Ascending aorta (tissue), 2 donors: Measurements from ENCODE around the gene COMMD9. TPM values are rescaled to one million over a fixed set of nuclear protein-coding genes. Genes with fewer than 3 reads are reported as not detected.

Experiments used
- DNase-seq, 2 donors: peaks; one replicate each; pipeline ENCODE4 v3.0.0-alpha.2; 2019; ENCODE audit warnings: low spot score in 2 of 2
- H3K27ac ChIP-seq, 2 donors: fragments of 200-600 bp; sonication (generic); one replicate each; pipeline ENCODE4 v1.5.1; 2016 to 2017; ENCODE audit warnings: mild to moderate bottlenecking in 1 of 2
- H3K27me3 ChIP-seq: fragments of 200-600 bp; sonication (generic); one replicate; pipeline ENCODE4 v1.5.1; 2017
- H3K36me3 ChIP-seq, 2 donors: fragments of 200-600 bp; sonication (generic); one replicate each; pipeline ENCODE4 v1.5.1; 2016
- H3K4me1 ChIP-seq, 2 donors: fragments of 200-600 bp; sonication (generic); one replicate each; pipeline ENCODE4 v1.5.1; 2016 to 2017; ENCODE audit warnings: mild to moderate bottlenecking in 1 of 2
- H3K4me3 ChIP-seq, 2 donors: fragments of 200-600 bp; sonication (generic); one replicate each; pipeline ENCODE4 v1.5.1; 2016 to 2017; ENCODE audit warnings: mild to moderate bottlenecking in 1 of 2
- H3K9me3 ChIP-seq, 2 donors: fragments of 200-600 bp; sonication (generic); one replicate each; pipeline ENCODE4 v1.5.1; 2016
- intact Hi-C: fragments of 100-400 bp; cut with DNase I; formaldehyde crosslinking; loops from one replicate; pipeline ENCODE4 v1.15.1; 2023
- total RNA-seq: library from RNA; depleted of rRNA; stranded (reverse); fragments of >200 nt; gene quantifications from one replicate; pipeline ENCODE4 v1.1.0, GENCODE V29; 2016
- TF ChIP-seq, protein P1 (sequence below), 3 experiments: fragments of 200-600 bp in 2 of 3; fragments of 450-650 bp in 1 of 3; sonication (generic) in 2 of 3; IDR thresholded peaks; one replicate each; pipeline ENCODE4 v1.5.1; 2016 to 2019; ENCODE audit warnings: antibody characterized with exemption in 3 of 3, mild to moderate bottlenecking in 1 of 3, moderate library complexity in 1 of 3

The COMMD9 gene
- total RNA-seq, 1 donor from 2014 or later = 69.2 TPM

DNA sequence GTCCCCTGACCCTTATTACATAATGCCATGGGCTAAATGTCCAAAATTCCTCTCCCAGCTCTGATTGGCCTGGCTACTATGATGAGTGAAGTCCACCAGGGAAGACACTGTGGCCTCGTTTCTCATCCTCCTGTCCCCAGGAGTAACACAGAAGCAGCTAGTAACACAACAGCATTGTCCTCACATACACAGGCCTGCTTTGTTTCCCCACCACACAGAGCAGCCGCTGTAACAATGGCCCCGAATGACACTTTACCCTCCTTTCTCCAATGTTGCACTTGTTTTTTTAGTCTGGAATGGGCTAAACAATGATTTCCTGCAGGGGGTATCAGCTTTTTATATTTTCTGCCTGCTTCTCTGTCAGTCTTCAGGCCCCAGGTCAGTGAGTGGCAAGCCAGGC, 6.7 kb upstream of the COMMD9 start, which contains the start of gene PRR5L:
Gene PRR5L (plus strand): TSS at position 363 of the 400 bp plus-strand sequence. CDS start 104,834 bp downstream, outside the sequence.
- Histone ChIP-seq H3K36me3 (no peaks in the 10 kb centered on the region), H3K27ac (no peak within 1 kb of the TSS), H3K4me1 (no peaks in the 10 kb centered on the region), H3K27me3 (no peaks in the 10 kb centered on the region), H3K9me3 (no peaks in the 10 kb centered on the region), H3K4me3 (no peak within 1 kb of the TSS)
- TF ChIP-seq, protein P1, sequence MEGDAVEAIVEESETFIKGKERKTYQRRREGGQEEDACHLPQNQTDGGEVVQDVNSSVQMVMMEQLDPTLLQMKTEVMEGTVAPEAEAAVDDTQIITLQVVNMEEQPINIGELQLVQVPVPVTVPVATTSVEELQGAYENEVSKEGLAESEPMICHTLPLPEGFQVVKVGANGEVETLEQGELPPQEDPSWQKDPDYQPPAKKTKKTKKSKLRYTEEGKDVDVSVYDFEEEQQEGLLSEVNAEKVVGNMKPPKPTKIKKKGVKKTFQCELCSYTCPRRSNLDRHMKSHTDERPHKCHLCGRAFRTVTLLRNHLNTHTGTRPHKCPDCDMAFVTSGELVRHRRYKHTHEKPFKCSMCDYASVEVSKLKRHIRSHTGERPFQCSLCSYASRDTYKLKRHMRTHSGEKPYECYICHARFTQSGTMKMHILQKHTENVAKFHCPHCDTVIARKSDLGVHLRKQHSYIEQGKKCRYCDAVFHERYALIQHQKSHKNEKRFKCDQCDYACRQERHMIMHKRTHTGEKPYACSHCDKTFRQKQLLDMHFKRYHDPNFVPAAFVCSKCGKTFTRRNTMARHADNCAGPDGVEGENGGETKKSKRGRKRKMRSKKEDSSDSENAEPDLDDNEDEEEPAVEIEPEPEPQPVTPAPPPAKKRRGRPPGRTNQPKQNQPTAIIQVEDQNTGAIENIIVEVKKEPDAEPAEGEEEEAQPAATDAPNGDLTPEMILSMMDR (IDR thresholded peaks at IDR 0.05) = no peak
- intact Hi-C loops = no loop called here
- DNase-seq = no peak

DNA sequence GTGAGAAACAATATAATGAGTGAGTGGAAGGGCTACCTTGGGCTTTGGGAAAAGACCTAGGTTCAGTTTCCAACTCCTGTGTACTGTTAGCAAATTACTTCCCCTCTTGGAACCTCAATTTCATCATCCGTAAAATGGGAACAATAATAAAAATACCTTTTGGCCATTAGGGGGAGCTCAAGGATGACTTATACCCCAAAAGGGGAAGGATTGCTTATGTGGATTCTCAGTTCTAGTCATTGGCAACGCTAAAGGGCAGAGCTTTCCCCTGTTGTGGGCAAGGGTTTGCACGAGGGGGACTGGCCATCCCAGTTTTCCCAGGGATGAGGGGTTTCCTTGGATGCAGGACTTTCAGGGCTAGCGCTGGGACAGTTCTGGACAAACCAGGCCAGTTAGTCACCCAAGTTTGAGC, 3.1 kb upstream of the COMMD9 start:
- Histone ChIP-seq H3K4me3 (no peak overlapping the region), H3K27ac (no peak overlapping the region), H3K27me3 (no peaks in the 10 kb centered on the region), H3K4me1 (peaks cover 5 to 8% of the 10 kb centered on the region in 2 donors), H3K9me3 (no peaks in the 10 kb centered on the region), H3K36me3 (no peaks in the 10 kb centered on the region)
- TF ChIP-seq, protein P1 (IDR thresholded peaks at IDR 0.05) = peak in 2 of 3 experiments; percentile 35 to 43
- no peak for DNase-seq
- intact Hi-C loops = loop anchor here (5.0 kb wide), 1 partner anchor 200 kb away; no protein-coding TSS in a partner anchor

DNA sequence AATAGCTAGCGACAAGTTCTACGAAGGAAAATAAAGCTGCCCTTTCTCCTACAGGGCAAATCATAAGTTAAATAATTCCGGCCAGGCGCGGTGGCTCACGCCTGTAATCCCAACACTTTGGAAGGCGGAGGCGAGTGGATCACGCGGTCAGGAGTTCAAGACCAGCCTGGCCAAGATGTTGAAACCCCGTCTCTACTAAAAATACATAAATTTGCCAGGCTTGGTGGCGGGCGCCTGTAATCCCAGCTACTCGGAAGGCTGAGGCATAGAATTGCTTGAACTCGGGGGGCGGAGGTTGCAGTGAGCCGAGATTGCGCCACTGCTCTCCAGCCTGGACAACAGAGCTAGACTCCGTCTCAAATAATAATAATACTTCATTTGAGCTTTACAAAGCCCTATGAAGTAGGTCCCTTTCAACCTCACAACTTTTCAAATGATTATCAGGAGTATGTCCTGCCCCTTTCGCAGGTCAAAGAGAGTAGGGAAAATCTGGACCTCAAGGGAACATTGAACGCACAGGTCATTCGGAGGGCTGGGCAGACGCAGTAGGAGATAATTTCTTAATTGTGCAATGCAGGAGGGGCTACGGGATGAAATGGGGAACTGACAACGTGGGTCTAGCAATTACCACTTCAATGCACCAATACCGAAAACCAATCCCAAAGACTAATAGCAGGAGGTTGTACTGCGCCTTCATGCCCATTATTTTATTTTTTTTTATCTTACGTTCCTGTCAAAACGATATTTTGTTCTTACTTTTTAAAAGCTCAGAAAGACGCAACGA, 590 bp downstream of the COMMD9 start:
- DNase-seq = no peak
- TF ChIP-seq, protein P1 (IDR thresholded peaks at IDR 0.05) = no peak
- no peaks in the 10 kb centered on the region for H3K9me3 ChIP-seq
- H3K36me3 ChIP-seq = no peaks in the 10 kb centered on the region
- H3K4me3 ChIP-seq = peak overlapping the region; percentile 51 to 69
- no peaks in the 10 kb centered on the region for H3K27me3 ChIP-seq
- intact Hi-C loops = loop anchor here (5.0 to 10.0 kb wide), 5 partner anchors 89 to 1374 kb away; partner anchors contain the start of genes APIP, FJX1, IFTAP and PDHX
- no peak overlapping the region for H3K27ac ChIP-seq
- peaks cover 5 to 8% of the 10 kb centered on the region in 2 donors for H3K4me1 ChIP-seq

DNA sequence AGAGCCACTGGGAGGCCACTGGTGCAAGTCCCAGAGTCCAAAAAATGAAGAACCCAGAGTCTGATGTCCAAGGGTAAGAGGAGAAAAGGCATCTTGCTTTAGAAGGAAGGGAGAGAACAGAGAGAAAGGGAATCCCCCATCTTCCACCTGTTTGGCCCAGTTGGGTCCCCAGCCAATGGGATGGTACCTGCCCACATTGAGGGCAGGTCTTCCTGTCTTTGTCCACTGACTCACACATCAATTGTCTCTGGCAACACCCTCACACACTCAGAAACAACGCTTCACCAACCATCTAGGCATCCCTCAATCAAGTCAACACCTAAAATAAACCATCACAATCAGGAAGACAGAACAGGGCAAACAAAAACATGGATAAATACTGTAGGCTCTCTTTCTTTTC, 6.3 kb downstream of the COMMD9 start:
- Histone ChIP-seq H3K4me1 (no peaks in the 10 kb centered on the region), H3K27me3 (no peaks in the 10 kb centered on the region), H3K9me3 (no peaks in the 10 kb centered on the region), H3K4me3 (no peak overlapping the region), H3K27ac (no peak overlapping the region), H3K36me3 (peaks cover 12 to 24% of the 10 kb centered on the region in 2 donors)
- intact Hi-C loops = loop anchor here (10.0 kb wide), 1 partner anchor 1368 kb away; the partner anchor contains the start of genes APIP and PDHX
- TF ChIP-seq, protein P1 (IDR thresholded peaks at IDR 0.05) = no peak
- DNase-seq = no peak

DNA sequence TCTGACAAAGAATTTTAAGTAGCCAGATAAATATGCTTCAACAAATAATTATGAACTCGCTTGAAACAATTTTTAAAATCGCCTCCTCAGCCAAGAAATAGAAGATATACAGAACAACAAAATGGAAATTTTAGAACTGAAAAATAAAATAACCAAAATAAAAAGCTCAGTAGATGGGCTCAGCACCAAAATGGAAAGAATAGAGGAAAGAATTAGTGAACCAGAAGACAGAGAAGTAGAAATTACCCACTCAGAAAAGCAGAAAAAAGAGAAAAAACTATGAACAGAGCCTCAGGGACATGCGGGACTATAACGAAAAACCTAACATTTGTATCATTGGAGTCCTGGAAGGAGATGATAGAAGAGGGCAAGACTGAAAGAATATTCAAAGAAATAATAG, 7.4 kb downstream of the COMMD9 start:
- Histone ChIP-seq H3K27me3 (no peaks in the 10 kb centered on the region), H3K4me3 (no peak overlapping the region), H3K27ac (no peak overlapping the region), H3K36me3 (peaks cover 12 to 31% of the 10 kb centered on the region in 2 donors), H3K9me3 (no peaks in the 10 kb centered on the region), H3K4me1 (no peaks in the 10 kb centered on the region)
- intact Hi-C loops = loop anchor here (10.0 kb wide), 1 partner anchor 1367 kb away; the partner anchor contains the start of genes APIP and PDHX
- TF ChIP-seq, protein P1 (IDR thresholded peaks at IDR 0.05) = no peak
- DNase-seq = no peak
